ENCODE data around the gene FRZB. TPM values are rescaled to one million over a fixed set of nuclear protein-coding genes. Genes with fewer than 3 reads are reported as not detected.

FRZB gene
- total and polyA plus RNA-seq, 2 of the 13 experiments (the other 11 are each of a cell fraction or from before 2014, with no cell fraction given), result 0.04 to 1.2 TPM

DNA sequence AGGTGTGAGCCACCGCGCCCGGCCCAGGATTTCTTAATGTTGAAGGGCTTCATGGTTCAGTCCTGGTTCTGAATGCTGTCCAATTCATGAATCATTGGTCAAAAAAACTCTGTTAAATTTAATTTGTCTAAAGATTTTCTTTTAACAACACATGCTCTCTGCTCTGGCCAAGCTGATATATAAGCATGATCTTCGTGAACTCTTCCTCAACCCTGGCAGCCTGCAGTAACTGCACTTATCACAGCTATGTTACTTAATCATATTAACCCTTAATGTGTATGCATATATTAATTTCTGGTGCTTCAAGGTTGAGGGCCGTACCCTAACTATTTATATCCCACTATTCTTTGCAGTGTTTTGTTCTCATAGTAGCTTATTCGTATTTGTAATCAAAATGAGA is 29.4 kb upstream of the FRZB start (continued):
- TF ChIP-seq, protein P1, sequence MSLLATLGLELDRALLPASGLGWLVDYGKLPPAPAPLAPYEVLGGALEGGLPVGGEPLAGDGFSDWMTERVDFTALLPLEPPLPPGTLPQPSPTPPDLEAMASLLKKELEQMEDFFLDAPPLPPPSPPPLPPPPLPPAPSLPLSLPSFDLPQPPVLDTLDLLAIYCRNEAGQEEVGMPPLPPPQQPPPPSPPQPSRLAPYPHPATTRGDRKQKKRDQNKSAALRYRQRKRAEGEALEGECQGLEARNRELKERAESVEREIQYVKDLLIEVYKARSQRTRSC (CRISPR knock-in tag; IDR thresholded peaks at IDR 0.05; ENCODE audit: low read depth), result no peak

DNA sequence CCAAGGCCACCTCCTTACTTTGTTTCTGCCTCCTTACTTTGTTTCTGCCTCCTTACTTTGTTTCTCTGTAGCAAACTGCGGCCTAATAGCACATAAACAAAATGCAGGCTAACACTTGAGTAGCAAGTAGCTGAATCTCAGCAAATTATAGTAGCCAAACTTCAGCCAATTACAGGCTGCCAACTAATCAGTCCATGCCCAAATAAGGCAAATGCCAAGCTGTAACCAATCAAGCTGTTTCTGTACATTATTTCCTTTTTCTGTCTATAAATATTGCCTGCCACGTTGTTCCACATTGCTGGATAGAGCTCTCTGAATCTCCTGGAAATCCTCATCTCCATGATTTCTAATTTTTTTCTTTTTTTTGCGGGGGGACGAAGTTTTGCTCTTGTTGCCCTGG is 28.7 kb upstream of the FRZB start:
- Histone ChIP-seq H3K4me2 (ENCODE audit: low read depth, low read length) (no peak overlapping the region), H2AFZ (ENCODE audit: low read length) (no peak overlapping the region), H3K9me3 (ENCODE audit: low read length) (no peaks in the 10 kb centered on the region), H3K27ac (ENCODE audit: extremely low read length, insufficient read depth, low read length) (no peak overlapping the region), H3K4me3 (replicated peaks in 1 of 3; ENCODE audit: insufficient read depth in 1 of 3, low read depth in 2 of 3, low read length in 3 of 3) (no peak overlapping the region), H3K27me3 (ENCODE audit: control insufficient read depth in 1 of 2, insufficient read depth in 2 of 2, low read length in 2 of 2) (no peaks in the 10 kb centered on the region), H3K79me2 (ENCODE audit: insufficient read depth, low read length) (no peaks in the 10 kb centered on the region), H3K9ac (ENCODE audit: insufficient read depth, low read depth, low read length) (no peak overlapping the region), H4K20me1 (ENCODE audit: insufficient read depth, low read length) (no peaks in the 10 kb centered on the region), H3K4me1 (ENCODE audit: insufficient read depth, low read length) (peaks cover 27% of the 10 kb centered on the region), H3K36me3 (replicated peaks in 1 of 2; ENCODE audit: control insufficient read depth in 1 of 2, insufficient read depth in 2 of 2, low read length in 2 of 2) (no peaks in the 10 kb centered on the region)
- ATAC-seq (no peak), FAIRE-seq (no peak), DNase-seq (ENCODE audit: low spot score) (no peak)
- TF ChIP-seq ZNF20 (CRISPR knock-in tag; IDR thresholded peaks at IDR 0.05) (no peak), HNRNPUL1 (IDR thresholded peaks at IDR 0.05; ENCODE audit: low read depth, low read length) (no peak), SRF (IDR thresholded peaks at IDR 0.05; ENCODE audit: low read depth, low read length) (peak; percentile 93), CEBPG (CRISPR knock-in tag; IDR thresholded peaks at IDR 0.05) (no peak)
- TF ChIP-seq, protein P2, sequence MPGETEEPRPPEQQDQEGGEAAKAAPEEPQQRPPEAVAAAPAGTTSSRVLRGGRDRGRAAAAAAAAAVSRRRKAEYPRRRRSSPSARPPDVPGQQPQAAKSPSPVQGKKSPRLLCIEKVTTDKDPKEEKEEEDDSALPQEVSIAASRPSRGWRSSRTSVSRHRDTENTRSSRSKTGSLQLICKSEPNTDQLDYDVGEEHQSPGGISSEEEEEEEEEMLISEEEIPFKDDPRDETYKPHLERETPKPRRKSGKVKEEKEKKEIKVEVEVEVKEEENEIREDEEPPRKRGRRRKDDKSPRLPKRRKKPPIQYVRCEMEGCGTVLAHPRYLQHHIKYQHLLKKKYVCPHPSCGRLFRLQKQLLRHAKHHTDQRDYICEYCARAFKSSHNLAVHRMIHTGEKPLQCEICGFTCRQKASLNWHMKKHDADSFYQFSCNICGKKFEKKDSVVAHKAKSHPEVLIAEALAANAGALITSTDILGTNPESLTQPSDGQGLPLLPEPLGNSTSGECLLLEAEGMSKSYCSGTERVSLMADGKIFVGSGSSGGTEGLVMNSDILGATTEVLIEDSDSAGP (CRISPR knock-in tag; IDR thresholded peaks at IDR 0.05; ENCODE audit: borderline replicate concordance), result no peak
- TF ChIP-seq, protein P3, sequence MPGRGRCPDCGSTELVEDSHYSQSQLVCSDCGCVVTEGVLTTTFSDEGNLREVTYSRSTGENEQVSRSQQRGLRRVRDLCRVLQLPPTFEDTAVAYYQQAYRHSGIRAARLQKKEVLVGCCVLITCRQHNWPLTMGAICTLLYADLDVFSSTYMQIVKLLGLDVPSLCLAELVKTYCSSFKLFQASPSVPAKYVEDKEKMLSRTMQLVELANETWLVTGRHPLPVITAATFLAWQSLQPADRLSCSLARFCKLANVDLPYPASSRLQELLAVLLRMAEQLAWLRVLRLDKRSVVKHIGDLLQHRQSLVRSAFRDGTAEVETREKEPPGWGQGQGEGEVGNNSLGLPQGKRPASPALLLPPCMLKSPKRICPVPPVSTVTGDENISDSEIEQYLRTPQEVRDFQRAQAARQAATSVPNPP (CRISPR knock-in tag; IDR thresholded peaks at IDR 0.05), result no peak
- in situ Hi-C loops (cut with HindIII; ENCODE audit: extremely low pct_ligation_motif_present, low pct_unique_long_range_greater_than_20kb) (no loop called here), intact Hi-C loops (cut with micrococcal nuclease; ENCODE audit: unreplicated experiment) (no loop called here)
- CTCF ChIA-PET (ENCODE audit: low intra/inter-chr PET ratio, low total read pairs), result no interaction called here
- POLR2A ChIA-PET, result interaction anchor here (0.6 kb wide), 1 partner anchor 79 kb away, joined by 3 read pairs; no protein-coding TSS in a partner anchor
- BruUV-seq (replicated peaks), result no TSS peak
- 90% methylated on average over 4 of the region's 4 CpGs for WGBS (ENCODE audit: low lambda C conversion rate)

Data from HepG2 (cell line).